Pancreas (tissue), 10 donors: ENCODE data around the gene TOX2. TPM values are rescaled to one million over a fixed set of nuclear protein-coding genes. Genes with fewer than 3 reads are reported as not detected.

Experiments used
- ATAC-seq, 4 donors: fragments of 200-7000 bp; cut with Tn5 transposase; one replicate each; pipeline versions ENCODE4 v1.8.0 to v1.9.1; 2020; ENCODE audit warnings: mild to moderate bottlenecking in 4 of 4, moderate library complexity in 4 of 4
- DNase-seq, 6 donors: peaks; one replicate each; pipeline ENCODE4 v3.0.0-alpha.2; 2020
- FAIRE-seq: peaks from 2 replicates; lab custom pipeline; 2012; peaks lifted over from hg19 to GRCh38; lab: Jason Lieb, UNC
- H3K27ac ChIP-seq, 4 donors: fragments of 200-600 bp; sonication (generic); 1 replicate in 3 of 4; 2 replicates in 1 of 4; pipeline versions ENCODE4 v1.5.0 to v1.8.0; 2020
- H3K27me3 ChIP-seq, 4 donors: fragments of 200-600 bp; one replicate each; pipeline ENCODE4 v1.8.0; 2021
- H3K36me3 ChIP-seq, 3 donors: fragments of 200-600 bp; sonication (generic) in 1 of 3; one replicate each; pipeline versions ENCODE4 v1.5.0 to v1.8.0; 2020 to 2021
- H3K4me1 ChIP-seq, 3 donors: fragments of 200-600 bp; one replicate each; pipeline ENCODE4 v1.8.0; 2021
- H3K4me3 ChIP-seq, 4 donors: fragments of 200-600 bp; sonication (generic) in 2 of 4; one replicate each; pipeline versions ENCODE4 v1.5.0 to v1.8.0; 2020 to 2021
- H3K9me3 ChIP-seq, 4 donors: fragments of 200-600 bp; one replicate each; pipeline ENCODE4 v1.8.0; 2021
- CTCF ChIP-seq, 4 donors: fragments of 200-600 bp; sonication (generic) in 3 of 4; IDR thresholded peaks; one replicate each; pipeline versions ENCODE4 v1.5.0 to v1.8.0; 2021; ENCODE audit warnings: antibody characterized with exemption in 4 of 4
- WGBS, 2 donors: extraction: QIAGEN DNeasy Blood & Tissue Kit; methylation state at CpG; one replicate each; pipeline ENCODE4 v1.1.7; 2013; 5-methylcytosine and 5-hydroxymethylcytosine counted together
- intact Hi-C, 3 donors: fragments of 100-400 bp; cut with DNase I; formaldehyde crosslinking; loops; one replicate each; pipeline versions ENCODE4 v1.11.1 to v1.14.2; 2022
- polyA plus RNA-seq, 2 donors: library from polyadenylated mRNA; stranded (reverse); fragments of 200-250 nt; gene quantifications; one replicate each; pipeline ENCODE4 v1.2.3, GENCODE V29; 2013
- total RNA-seq, 6 donors: library from RNA; stranded (reverse); fragmentation: NEBNext Ultra II Directional in 4 of 6; extraction: Animal tissue kit (Norgen Biotek cat#: 25700) in 4 of 6; gene quantifications; one replicate each; pipeline versions ENCODE4 v1.2.1 to v1.2.4, GENCODE V29; 2021 to 2023
- donor health status: healthy with polysubstance abuse.
- donor health status: DM: no; HTN: no; CAD: no; lungs with moderate emphysema.
- donor health status: DM: no; HTN: no; CAD: no.
- donor health status: control.
- donor health status: control.
- donor health status: Bipolar disorder and iron deficiency.
- donor health status: DM: yes; HTN: yes; CAD: no.
- donor health status: DM: no; HTN: no; CAD: no.
- donor health status: DM: no; HTN: no; CAD: no.
- donor health status: DM: yes; HTN: yes; CAD: no.

The TOX2 gene
- total and polyA plus RNA-seq, 8 donors = 0.24 to 2.3 (median 0.90) TPM

GRCh38 chr20:43938017-43938655 lies 23.5 kb downstream of the TOX2 start:
- FAIRE-seq (no peak), ATAC-seq (no peak), DNase-seq (no peak)
- Histone ChIP-seq H3K27me3 (no peaks in the 10 kb centered on the region), H3K36me3 (no peaks in the 10 kb centered on the region), H3K4me1 (peaks cover 0 to 7% (median 0%) of the 10 kb centered on the region in 3 donors), H3K27ac (no peak overlapping the region), H3K9me3 (no peaks in the 10 kb centered on the region), H3K4me3 (no peak overlapping the region)
- TF ChIP-seq CTCF (IDR thresholded peaks at IDR 0.05) = no peak
- 62 to 71% methylated on average over 12 of the region's 12 CpGs for WGBS, 2 donors
- intact Hi-C loops = no loop called here

- ATAC-seq = peak; percentile 56 to 83 (median 78)
- Histone ChIP-seq H3K4me3 (no peak overlapping the region), H3K4me1 (peaks cover 0 to 7% (median 0%) of the 10 kb centered on the region in 3 donors), H3K27me3 (no peaks in the 10 kb centered on the region), H3K36me3 (no peaks in the 10 kb centered on the region), H3K9me3 (no peaks in the 10 kb centered on the region), H3K27ac (no peak overlapping the region)
- intact Hi-C loops = no loop called here
- no peak for FAIRE-seq
- WGBS, 2 donors = 34 to 35% methylated on average over 9 of the region's 9 CpGs
- TF ChIP-seq CTCF (IDR thresholded peaks at IDR 0.05) = no peak
- DNase-seq = peak in 3 of 6 donors; percentile 23 to 55 (median 39)
Measured at GRCh38 chr20:43938932-43939761, 24.5 kb downstream of the TOX2 start.

DNA sequence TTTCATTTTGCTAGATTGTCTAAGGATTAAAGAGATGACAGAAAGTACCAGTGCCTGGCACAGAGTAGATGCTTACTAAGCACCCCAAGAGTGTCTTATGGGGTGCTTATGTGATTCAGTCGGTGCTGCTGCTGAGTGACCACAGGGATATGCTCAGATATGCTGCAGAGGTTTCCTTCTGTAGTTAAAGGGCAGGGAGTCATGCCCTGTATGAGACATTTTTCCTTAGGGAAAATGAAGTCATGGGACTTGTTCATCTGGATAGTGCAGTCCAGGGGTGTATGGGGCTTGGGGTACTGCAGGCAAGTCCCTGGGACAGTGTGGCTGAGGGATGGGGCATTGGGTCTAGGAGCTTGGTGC lies 25.1 kb downstream of the TOX2 start:
- intact Hi-C loops = no loop called here
- DNase-seq (no peak), ATAC-seq (no peak), FAIRE-seq (no peak)
- TF ChIP-seq CTCF (IDR thresholded peaks at IDR 0.05) = no peak
- Histone ChIP-seq H3K4me1 (peaks cover 0 to 7% (median 0%) of the 10 kb centered on the region in 3 donors), H3K4me3 (no peak overlapping the region), H3K27me3 (no peaks in the 10 kb centered on the region), H3K9me3 (no peaks in the 10 kb centered on the region), H3K27ac (peak overlapping the region in 1 of 4 donors; percentile 17), H3K36me3 (no peaks in the 10 kb centered on the region)
- WGBS, 2 donors = 42 to 57% methylated on average over 1 of the region's 1 CpG

GRCh38 chr20:43940518-43941225 lies 26.0 kb downstream of the TOX2 start:
- Histone ChIP-seq H3K9me3 (no peaks in the 10 kb centered on the region), H3K27ac (no peak overlapping the region), H3K4me3 (no peak overlapping the region), H3K27me3 (no peaks in the 10 kb centered on the region), H3K36me3 (no peaks in the 10 kb centered on the region), H3K4me1 (peaks cover 0 to 7% (median 0%) of the 10 kb centered on the region in 3 donors)
- DNase-seq = no peak
- no peak for TF ChIP-seq CTCF (IDR thresholded peaks at IDR 0.05)
- ATAC-seq = no peak
- intact Hi-C loops = no loop called here
- FAIRE-seq = no peak
- WGBS, 2 donors = 62 to 77% methylated on average over 10 of the region's 10 CpGs
